ENCODE measurements around the gene PRDM1. TPM values are rescaled to one million over a fixed set of nuclear protein-coding genes. Genes with fewer than 3 reads are reported as not detected.
A peak's percentile ranks its signal among the peaks of the same experiment; 100 is the strongest.

The PRDM1 gene
- total RNA-seq, 1 donor from 2014 or later: 16.4 TPM

GRCh38 chr6:106125925-106126435 lies 39.8 kb downstream of the PRDM1 start:
- CTCF ChIA-PET: no interaction called here
- peaks cover 30% of the 10 kb centered on the region for H3K4me1 Mint-ChIP-seq
- no peaks in the 10 kb centered on the region for H3K36me3 Mint-ChIP-seq (ENCODE audit: low read depth)
- intact Hi-C loops (cut with micrococcal nuclease): loop anchor here (2.0 kb wide), 1 partner anchor 15 kb away; no protein-coding TSS in a partner anchor
- no peaks in the 10 kb centered on the region for H3K9me3 Mint-ChIP-seq
- peak overlapping the region; percentile 69 for H3K4me3 Mint-ChIP-seq
- no peaks in the 10 kb centered on the region for H3K27me3 Mint-ChIP-seq
- POLR2A ChIA-PET: no interaction called here
- peak overlapping the region; percentile 53 for H3K27ac Mint-ChIP-seq
- TF ChIP-seq CTCF (IDR thresholded peaks at IDR 0.05): no peak
- ATAC-seq (ENCODE audit: low read depth) (peak; percentile 47), DNase-seq (no peak)

GRCh38 chr6:106126482-106126881 lies 40.3 kb downstream of the PRDM1 start:
- H3K27me3 Mint-ChIP-seq: no peaks in the 10 kb centered on the region
- ATAC-seq (ENCODE audit: low read depth) (no peak), DNase-seq (no peak)
- ChIA-PET CTCF (no interaction called here), POLR2A (no interaction called here)
- H3K4me3 Mint-ChIP-seq: peak overlapping the region; percentile 69
- peaks cover 30% of the 10 kb centered on the region for H3K4me1 Mint-ChIP-seq
- intact Hi-C loops (cut with micrococcal nuclease): loop anchor here (2.0 kb wide), 1 partner anchor 14 kb away; no protein-coding TSS in a partner anchor
- no peaks in the 10 kb centered on the region for H3K36me3 Mint-ChIP-seq (ENCODE audit: low read depth)
- no peak for TF ChIP-seq CTCF (IDR thresholded peaks at IDR 0.05)
- H3K9me3 Mint-ChIP-seq: no peaks in the 10 kb centered on the region
- peak overlapping the region; percentile 53 for H3K27ac Mint-ChIP-seq

- Mint-ChIP-seq H3K4me1 (peaks cover 27% of the 10 kb centered on the region), H3K27me3 (no peaks in the 10 kb centered on the region), H3K36me3 (ENCODE audit: low read depth) (no peaks in the 10 kb centered on the region), H3K27ac (no peak overlapping the region), H3K9me3 (no peaks in the 10 kb centered on the region), H3K4me3 (no peak overlapping the region)
- TF ChIP-seq CTCF (IDR thresholded peaks at IDR 0.05): no peak
- CTCF ChIA-PET: no interaction called here
- DNase-seq (no peak), ATAC-seq (ENCODE audit: low read depth) (no peak)
- intact Hi-C loops (cut with micrococcal nuclease): no loop called here
- POLR2A ChIA-PET: interaction anchor here (0.6 to 1.1 kb wide), 4 partner anchors 12 to 47 kb away, joined by 3 to 6 read pairs (median 3); no protein-coding TSS in a partner anchor
Observed at GRCh38 chr6:106128981-106129781, 43.0 kb downstream of the PRDM1 start.

GRCh38 chr6:106132153-106132698 lies 46.1 kb downstream of the PRDM1 start:
- H3K36me3 Mint-ChIP-seq (ENCODE audit: low read depth): no peaks in the 10 kb centered on the region
- H3K9me3 Mint-ChIP-seq: no peaks in the 10 kb centered on the region
- peaks cover 7% of the 10 kb centered on the region for H3K4me1 Mint-ChIP-seq
- intact Hi-C loops (cut with micrococcal nuclease): no loop called here
- ChIA-PET POLR2A (no interaction called here), CTCF (no interaction called here)
- no peak overlapping the region for H3K4me3 Mint-ChIP-seq
- no peaks in the 10 kb centered on the region for H3K27me3 Mint-ChIP-seq
- no peak for DNase-seq
- ATAC-seq (ENCODE audit: low read depth): no peak
- no peak for TF ChIP-seq CTCF (IDR thresholded peaks at IDR 0.05)
- H3K27ac Mint-ChIP-seq: no peak overlapping the region

GRCh38 chr6:106133040-106133439 lies 46.9 kb downstream of the PRDM1 start:
- ChIA-PET POLR2A (no interaction called here), CTCF (no interaction called here)
- ATAC-seq (ENCODE audit: low read depth): no peak
- no peaks in the 10 kb centered on the region for H3K9me3 Mint-ChIP-seq
- TF ChIP-seq CTCF (IDR thresholded peaks at IDR 0.05): no peak
- intact Hi-C loops (cut with micrococcal nuclease): no loop called here
- H3K4me3 Mint-ChIP-seq: no peak overlapping the region
- peaks cover 11% of the 10 kb centered on the region for H3K4me1 Mint-ChIP-seq
- H3K36me3 Mint-ChIP-seq (ENCODE audit: low read depth): no peaks in the 10 kb centered on the region
- no peak for DNase-seq
- no peak overlapping the region for H3K27ac Mint-ChIP-seq
- H3K27me3 Mint-ChIP-seq: no peaks in the 10 kb centered on the region

Measured in activated B cell treated with CpG ODN at 0.5 μM for 24 hours (primary cell).